Activated naive CD8-positive, alpha-beta T cell treated with anti-CD3 and anti-CD28 coated beads, Interleukin-2, amount 50 U/mL, for 16 hours (primary cell): ENCODE data around the gene WDR6.

Experiments
- DNase-seq: peaks from one replicate; pipeline ENCODE4 v3.0.0-alpha.2; 2020; ENCODE audit warnings: low read depth, low spot score

Gene WDR6, protein sequence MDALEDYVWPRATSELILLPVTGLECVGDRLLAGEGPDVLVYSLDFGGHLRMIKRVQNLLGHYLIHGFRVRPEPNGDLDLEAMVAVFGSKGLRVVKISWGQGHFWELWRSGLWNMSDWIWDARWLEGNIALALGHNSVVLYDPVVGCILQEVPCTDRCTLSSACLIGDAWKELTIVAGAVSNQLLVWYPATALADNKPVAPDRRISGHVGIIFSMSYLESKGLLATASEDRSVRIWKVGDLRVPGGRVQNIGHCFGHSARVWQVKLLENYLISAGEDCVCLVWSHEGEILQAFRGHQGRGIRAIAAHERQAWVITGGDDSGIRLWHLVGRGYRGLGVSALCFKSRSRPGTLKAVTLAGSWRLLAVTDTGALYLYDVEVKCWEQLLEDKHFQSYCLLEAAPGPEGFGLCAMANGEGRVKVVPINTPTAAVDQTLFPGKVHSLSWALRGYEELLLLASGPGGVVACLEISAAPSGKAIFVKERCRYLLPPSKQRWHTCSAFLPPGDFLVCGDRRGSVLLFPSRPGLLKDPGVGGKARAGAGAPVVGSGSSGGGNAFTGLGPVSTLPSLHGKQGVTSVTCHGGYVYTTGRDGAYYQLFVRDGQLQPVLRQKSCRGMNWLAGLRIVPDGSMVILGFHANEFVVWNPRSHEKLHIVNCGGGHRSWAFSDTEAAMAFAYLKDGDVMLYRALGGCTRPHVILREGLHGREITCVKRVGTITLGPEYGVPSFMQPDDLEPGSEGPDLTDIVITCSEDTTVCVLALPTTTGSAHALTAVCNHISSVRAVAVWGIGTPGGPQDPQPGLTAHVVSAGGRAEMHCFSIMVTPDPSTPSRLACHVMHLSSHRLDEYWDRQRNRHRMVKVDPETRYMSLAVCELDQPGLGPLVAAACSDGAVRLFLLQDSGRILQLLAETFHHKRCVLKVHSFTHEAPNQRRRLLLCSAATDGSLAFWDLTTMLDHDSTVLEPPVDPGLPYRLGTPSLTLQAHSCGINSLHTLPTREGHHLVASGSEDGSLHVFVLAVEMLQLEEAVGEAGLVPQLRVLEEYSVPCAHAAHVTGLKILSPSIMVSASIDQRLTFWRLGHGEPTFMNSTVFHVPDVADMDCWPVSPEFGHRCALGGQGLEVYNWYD

DNA sequence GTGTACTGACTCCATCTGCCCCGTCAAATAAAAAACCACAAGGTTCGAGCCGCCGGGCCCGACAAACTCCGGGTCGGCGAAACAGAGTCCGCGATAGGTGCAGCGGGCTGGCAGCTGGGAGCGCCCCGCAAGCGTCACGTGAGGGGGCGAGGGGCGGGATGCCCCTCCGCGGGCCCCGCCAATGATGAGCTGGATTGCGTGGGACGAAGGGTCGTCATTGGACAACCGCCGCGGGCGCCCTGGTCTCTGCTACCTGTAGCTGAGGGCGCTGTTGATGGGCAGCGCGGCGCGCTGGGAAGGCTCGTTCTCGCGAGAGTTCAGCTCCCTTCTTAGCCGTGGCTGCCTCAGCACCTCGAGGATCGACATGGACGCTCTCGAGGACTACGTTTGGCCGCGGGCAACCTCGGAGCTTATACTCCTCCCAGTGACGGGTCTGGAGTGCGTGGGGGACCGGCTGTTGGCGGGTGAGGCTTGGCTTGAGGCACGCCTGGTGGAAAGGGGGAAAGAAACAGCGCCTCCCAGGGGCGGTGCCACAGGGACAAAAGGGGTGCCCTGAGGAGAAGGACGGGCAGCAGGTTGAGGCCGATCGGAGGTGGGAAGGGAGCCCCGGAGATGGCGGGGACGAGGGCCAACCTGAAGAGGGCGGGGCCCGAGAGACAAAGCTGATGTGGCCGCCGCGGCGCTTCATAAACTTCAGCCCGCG is at the start of gene WDR6:
WDR6 (plus strand) TSS at position 324 of the 703 bp plus-strand sequence; CDS start at position 365, 41 bp downstream.
- peak; percentile 93 for DNase-seq

DNA sequence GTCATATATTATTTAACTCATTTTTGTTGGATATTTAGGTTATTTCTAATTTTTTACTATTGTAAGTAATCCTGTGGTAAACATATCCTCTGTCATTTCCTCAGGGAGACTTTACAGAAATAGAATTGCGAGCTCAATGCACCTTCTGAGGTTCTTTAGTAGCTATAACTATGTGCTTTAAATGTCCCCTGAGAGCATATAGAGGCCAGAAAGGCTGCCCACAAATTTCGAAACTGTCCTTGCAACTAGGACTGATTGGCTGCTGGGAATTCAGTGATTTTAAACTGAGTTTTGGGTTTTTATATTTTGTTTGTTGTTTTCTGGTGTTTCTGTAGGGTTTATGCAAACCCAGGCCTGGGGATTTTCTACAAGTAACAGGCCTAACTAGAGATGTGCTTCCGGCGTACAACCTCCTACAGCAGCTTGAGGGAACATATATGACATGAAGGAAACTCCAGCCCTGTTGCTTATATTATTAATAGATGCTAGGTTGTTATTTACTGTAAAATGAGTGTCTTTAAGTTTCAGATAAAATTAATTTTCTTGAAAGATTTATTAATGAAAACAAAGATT is 46.3 kb upstream of the WDR6 start:
- no peak for DNase-seq

DNA sequence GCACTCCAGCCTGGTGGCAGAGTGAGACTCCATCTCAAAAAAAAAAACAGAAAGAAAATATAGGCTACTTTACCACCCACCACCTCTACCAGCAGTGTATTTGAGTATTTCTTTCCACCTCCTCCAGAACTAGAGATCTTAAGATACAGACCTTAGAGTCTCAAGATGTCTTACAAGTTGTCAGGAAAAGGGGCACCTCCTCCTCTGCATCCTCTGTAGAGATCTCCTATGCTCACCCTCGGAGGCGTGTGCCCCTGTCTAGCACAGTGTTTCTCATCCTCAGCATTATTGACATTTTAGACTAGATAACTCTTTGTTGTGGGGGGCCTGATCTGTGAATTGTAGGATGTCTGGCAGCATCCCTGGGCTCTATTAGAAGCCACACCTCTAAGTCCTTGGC is 44.9 kb upstream of the WDR6 start:
- no peak for DNase-seq

DNA sequence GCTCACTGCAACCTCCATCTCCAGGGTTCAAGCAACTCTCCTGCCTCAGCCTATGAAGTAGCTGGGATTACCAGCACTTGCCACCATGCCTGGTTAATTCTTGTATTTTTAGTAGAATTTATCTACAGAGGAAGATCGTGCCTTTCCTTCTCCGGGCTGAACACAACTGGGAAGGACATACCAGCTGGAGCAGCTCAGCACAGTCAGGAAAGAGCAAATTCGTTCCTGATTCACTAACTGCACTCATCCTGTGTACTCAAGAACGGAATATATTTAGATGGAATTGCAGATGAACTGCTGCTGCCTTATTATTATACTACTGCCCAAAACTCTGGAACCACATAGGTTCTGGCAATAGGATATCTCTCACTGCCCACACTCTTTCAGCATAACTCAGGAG is 44.3 kb upstream of the WDR6 start:
- no peak for DNase-seq

DNA sequence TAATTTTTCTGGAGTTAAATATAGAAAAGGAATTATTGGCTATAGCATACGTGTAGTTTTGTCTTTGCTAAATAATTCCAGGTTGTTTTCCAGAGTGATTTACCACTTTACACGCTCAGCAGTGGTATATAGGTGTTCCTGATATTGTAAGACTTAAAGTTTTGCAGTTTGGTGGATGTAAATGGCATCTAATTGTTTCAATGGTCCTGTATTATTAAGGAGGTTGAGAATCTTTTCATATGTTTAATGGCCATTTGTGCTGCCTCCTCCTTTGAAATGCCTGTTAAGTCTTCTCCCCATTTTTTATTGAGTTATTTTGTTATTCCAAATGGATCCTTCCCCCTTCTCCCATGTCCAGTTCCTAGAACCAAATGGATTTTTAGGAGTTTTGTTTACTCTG is 43.6 kb upstream of the WDR6 start:
- no peak for DNase-seq

DNA sequence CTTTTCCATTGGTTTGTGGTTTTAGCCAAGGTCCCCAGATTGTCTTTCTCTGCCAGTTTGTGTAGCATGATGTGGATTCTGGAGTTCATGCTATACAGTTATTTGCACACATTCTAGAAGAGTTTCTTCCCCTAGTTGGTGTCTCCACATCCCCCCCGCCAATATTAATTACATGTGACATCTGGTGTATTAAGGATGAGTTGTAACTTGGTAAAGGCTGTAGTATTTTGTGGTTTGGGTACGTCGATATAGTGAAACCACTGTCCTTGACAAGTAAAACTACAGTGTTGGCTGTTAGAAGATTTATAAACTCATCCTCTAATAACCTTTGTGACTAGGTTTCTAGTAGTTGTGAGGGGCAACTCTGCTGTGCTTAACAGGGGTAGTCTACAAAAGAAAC is 40.8 kb upstream of the WDR6 start:
- DNase-seq, result no peak

DNA sequence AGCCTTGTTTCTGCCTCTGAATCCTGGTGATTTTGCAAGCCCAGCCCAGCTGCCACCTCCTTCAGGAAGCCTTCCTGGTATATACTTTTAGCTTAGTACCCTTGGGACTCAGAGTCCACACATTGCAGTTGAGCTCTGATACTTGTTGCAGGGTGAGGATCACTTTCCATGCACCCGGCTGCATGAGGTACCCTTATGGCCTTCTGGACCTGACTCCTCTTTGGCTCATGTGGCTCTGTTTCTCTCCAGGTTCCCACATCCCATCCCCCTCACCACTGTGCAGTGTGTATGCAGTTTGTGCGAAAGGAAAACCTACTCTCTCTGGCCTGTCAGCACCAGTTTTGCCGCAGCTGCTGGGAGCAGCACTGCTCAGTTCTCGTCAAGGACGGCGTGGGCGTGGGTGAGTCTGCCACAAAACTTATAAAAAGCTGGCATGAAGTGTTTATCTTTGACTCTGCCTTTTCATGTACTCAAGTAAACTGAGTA is 40.3 kb upstream of the WDR6 start:
- no peak for DNase-seq

DNA sequence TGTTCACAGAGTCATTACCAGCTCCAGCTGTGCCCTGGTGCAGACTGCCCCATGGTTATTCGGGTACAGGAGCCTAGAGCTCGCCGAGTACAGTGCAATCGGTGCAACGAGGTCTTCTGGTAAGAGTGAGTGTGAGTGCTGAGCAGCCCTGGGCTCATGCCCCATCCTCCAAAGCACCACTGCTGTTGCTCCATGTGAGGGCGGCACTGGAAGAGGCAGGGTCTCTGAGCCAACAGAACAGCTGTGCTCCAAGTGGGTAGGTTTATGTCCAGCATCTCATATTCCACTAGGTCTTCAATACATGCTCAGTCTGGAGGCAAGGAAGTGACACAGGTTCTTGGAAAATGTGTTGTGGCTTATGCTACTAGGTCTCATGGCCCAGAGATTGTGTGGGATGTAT is 36.6 kb upstream of the WDR6 start:
- DNase-seq, result no peak

DNA sequence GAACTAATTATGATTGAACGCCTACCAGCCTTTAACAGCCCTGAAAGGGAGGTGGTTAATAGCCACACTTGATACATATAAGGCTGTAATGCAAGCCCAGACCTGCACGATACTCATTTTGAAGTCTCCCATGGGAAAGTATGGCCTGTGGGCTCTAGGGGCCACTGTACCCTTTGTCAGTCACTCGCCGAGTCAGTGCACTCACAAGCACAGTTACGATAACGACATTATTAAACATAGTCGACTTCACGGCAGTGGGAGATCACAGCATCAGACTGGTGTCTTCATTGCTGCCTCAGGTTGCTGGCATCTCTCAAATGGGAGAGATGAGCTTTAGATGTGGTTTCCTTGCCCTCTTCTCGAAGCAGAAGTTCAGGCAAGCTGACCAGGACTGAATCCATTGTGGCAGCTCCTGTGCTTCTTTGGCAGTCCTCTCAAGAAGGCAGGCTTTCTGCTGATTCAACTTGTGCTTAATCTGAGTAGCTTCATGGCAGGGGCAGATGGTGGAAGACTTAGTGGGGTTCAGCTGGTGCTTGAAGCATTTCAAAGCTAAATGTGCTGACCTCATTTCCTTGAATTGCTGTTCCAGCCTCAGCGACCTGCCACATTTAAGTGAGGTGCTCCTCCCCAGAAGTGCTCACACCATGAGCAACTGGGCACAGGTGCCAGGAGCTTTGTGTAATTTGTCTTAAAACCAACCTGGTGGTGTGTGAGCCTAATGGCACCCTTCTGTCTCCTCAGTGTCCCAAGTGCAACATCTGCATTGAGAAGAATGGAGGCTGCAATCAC is 32.9 kb upstream of the WDR6 start:
- DNase-seq, result no peak

DNA sequence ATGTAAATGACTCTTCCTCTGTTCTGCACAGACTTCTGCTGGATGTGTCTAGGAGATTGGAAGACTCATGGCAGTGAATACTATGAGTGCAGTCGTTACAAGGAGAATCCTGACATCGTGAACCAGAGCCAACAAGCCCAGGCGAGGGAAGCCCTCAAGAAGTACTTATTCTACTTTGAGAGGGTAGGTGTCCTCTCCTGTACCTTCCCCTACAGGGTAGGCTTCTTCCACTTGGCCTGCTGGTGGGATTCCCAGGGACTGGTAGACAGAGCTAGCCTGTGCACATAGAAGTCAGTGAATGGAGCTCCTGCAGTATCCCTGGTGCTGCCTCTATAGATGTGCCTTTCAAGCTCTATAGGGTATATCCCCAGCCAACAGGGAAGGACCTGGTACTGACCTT is 27.7 kb upstream of the WDR6 start:
- no peak for DNase-seq

DNA sequence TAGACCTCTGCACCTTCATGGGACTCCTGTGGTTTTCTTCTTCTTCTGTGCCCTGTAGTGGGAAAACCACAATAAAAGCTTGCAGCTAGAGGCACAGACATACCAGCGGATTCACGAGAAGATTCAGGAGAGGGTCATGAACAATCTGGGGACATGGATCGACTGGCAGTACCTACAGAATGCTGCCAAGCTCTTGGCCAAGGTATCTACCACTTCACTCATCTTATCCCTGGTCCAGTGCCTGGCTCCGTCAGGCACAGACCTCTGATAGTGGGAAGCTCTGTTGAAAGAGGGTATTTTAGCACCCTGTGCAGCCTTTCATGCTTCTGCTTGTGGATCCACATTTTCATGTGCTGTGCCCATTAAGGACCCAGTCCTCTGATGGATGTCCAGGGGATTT is 26.9 kb upstream of the WDR6 start:
- no peak for DNase-seq

DNA sequence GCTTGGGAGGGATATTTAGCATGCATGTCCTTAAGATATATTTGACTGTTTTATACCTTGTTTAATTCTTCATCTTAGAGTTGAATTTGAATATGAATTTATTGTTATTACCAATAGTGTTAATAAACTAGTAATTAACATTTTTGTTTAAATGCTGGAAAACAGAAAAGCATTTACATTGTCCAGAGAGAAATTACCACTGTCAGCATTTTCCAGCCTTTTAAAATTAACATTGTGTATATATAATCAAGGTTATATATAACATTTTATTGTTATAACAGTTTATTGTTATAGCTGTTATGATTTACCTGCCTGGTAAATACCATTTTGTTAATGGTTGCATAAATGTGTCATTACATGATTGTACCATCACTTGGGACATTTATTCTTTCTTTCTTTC is 25.2 kb upstream of the WDR6 start:
- no peak for DNase-seq

DNA sequence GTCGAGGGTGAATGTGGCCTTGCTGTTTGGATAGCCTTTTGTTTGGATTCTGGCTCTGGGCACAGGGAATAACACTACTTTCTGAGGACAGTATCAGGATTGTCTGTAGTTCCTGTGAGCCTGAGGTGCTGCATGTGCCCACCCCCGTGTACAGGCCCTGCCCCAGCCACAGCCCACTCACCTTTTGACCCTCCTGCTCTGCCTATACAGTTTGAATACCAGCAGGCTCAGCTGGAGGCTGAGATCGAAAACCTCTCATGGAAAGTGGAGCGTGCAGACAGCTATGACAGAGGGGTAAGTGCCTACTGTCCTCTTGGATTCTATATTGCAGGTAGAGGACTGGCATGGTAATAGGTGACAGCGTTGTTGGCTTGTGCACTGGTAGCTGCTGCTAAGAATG is 24.5 kb upstream of the WDR6 start:
- no peak for DNase-seq

DNA sequence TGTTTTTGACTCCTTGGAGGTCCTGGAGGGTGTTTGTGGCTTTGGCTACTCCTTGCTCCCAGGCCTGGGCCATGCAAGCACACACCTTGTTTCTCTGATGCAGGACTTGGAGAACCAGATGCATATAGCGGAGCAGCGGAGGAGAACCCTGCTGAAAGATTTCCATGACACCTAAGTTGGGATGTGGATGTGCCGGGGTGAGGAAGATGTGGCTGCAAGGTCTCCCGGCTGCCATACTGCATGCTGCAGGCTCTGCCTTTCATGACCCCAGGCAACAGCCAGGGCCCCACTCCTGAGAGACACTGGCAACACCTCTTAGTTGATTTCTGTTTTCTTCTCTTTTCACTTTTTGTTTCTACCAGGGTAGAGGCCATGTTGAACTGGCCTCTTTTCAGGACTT is 24.1 kb upstream of the WDR6 start:
- DNase-seq, result no peak

DNA sequence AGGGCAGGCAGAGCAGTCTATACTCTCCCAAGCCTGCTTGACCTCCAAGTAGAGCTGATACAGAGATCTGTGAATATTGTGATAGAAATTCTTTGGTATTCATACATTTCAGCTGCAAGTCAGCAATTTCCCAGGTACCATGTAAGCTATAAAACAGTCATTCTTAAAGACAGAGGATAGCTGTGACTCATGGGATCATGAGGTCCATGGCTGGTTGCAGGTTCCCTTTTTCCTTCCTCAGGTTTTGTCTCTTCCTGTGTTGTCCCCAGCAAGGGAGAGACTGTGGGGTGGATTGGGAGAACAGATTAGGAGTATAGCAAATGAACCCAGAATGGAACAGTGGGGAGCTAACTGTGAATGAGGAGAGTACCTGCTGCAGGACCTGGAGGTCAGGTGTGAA is 22.5 kb upstream of the WDR6 start:
- no peak for DNase-seq

DNA sequence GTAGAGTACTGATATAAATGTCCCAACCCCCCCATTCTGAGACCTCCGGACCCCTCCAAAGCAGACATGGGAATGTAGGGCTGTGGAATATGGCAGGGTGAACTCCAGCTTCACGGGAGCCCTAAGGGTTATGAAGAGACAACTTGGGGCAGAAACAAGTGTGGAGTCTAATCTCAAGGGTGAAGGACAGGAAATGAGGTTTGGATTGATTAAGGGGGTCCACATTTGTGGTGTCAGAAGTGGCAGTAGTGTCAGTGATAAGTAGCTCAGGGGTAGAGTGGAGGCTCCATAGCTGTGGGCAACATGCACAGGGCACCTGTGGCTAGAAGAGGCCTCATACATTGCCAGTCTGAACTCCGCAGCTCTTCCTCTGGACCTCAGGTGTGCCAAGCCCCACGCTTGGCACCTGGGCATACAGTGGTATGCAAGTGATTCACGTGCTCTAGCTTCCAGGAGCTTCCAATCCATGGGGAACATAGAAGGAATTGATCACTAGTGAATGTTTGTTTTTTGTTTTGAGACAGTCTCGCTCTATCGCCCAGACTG is 21.3 kb upstream of the WDR6 start:
- DNase-seq, result no peak

DNA sequence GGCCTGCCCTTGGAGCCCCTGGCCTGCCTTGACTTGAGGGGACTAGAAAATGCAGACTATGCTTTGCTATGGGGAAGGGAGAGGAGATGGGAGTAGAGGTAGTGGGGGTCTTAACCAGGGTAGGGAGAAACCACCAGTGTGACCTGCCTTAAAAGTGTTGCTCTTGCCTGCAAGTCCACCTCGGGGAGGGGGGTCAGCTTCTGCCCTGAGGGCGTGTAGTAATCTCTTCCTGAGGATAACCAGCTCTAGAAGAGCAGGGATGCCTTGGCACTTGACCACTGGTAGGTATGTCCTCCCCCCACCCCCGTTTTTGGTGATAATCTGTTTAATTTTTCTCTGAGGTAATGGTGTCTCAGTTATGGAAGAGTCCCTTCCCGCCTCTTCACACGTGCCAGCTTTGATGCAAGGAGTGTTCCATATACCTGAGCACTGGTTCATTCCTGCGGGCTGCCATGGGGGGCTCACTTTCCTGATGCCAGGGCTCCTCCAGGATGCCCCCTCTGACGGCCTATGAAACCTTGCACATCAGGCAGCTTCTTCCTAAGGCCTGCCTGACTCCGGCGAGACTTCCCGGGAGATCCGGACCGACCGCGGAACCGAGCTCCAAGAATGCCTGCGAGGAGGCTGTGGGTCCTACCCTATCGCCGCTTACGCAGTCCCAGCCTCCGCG is 17.9 kb upstream of the WDR6 start:
- no peak for DNase-seq

DNA sequence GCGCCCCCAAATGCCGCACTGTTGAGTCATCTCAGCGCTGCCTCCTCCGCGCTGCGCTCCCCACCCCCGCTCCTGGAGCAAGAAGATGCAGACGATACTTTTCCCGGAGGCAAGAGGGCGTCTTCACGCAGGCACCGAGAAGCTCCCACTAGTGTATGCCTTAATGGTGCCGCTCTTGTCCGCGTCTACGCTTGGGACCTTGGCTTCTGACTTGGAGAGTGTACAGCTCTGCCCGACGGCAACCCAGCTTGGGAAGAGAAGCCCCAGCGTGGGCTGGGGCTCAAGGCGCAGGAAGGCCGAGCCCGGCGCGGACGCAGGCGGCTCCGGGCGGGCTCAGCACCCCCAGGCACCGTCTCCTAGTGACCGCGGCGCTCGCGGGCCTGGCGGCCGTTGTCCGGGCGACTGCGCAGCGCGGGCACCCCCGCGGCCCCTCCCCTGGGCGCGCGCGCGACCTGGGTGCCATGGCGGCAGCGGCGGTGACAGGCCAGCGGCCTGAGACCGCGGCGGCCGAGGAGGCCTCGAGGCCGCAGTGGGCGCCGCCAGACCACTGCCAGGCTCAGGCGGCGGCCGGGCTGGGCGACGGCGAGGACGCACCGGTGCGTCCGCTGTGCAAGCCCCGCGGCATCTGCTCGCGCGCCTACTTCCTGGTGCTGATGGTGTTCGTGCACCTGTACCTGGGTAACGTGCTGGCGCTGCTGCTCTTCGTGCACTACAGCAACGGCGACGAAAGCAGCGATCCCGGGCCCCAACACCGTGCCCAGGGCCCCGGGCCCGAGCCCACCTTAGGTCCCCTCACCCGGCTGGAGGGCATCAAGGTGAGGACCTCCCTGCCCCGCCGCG is 17.2 kb upstream of the WDR6 start, which contains the start of gene P4HTM:
P4HTM (plus strand) TSS at position 446 of the 840 bp plus-strand sequence; CDS start at position 462, 16 bp downstream.
- peak; percentile 62 for DNase-seq
